Measurements from ENCODE around the gene KIFAP3. TPM values are rescaled to one million over a fixed set of nuclear protein-coding genes. Genes with fewer than 3 reads are reported as not detected.

Gene KIFAP3
- total RNA-seq, 2 experiments from 2014 or later, result 10.5 to 12.5 TPM

- POLR2A ChIA-PET, result no interaction called here
- Histone ChIP-seq H3K4me3 (ENCODE audit: low read depth, low read length, poor library complexity, severe bottlenecking) (no peak overlapping the region), H3K4me1 (ENCODE audit: insufficient read depth, low read length, poor library complexity, severe bottlenecking) (peaks cover 9% of the 10 kb centered on the region), H3K36me3 (ENCODE audit: insufficient read depth, low read length) (peaks cover 18% of the 10 kb centered on the region), H2AFZ (ENCODE audit: low read length) (no peak overlapping the region), H3K9me2 (ENCODE audit: insufficient read depth, low read length) (no peaks in the 10 kb centered on the region), H3K9me3 (ENCODE audit: low read length) (no peaks in the 10 kb centered on the region), H3K79me2 (ENCODE audit: insufficient read depth, low read depth, low read length) (no peaks in the 10 kb centered on the region), H3K4me2 (ENCODE audit: low read length) (no peak overlapping the region), H3K27ac (ENCODE audit: low read depth, low read length, poor library complexity, severe bottlenecking) (no peak overlapping the region), H4K20me1 (ENCODE audit: insufficient read depth, low read length) (no peaks in the 10 kb centered on the region)
- no TSS peak for BruUV-seq (replicated peaks)
- TF ChIP-seq EZH2phosphoT487 (IDR thresholded peaks at IDR 0.05; ENCODE audit: borderline replicate concordance, low read depth, low read length) (no peak), CTCF (conservative IDR thresholded peaks at IDR 0.05; ENCODE audit: low read length) (no peak)
- CTCF ChIA-PET (ENCODE audit: unreplicated experiment), result no interaction called here
- DNase-seq (ENCODE audit: low spot score), result no peak
- intact Hi-C loops (cut with micrococcal nuclease; ENCODE audit: unreplicated experiment), result no loop called here
Measured at GRCh38 chr1:169882039-169882511, 192.4 kb downstream of the KIFAP3 start.

DNA sequence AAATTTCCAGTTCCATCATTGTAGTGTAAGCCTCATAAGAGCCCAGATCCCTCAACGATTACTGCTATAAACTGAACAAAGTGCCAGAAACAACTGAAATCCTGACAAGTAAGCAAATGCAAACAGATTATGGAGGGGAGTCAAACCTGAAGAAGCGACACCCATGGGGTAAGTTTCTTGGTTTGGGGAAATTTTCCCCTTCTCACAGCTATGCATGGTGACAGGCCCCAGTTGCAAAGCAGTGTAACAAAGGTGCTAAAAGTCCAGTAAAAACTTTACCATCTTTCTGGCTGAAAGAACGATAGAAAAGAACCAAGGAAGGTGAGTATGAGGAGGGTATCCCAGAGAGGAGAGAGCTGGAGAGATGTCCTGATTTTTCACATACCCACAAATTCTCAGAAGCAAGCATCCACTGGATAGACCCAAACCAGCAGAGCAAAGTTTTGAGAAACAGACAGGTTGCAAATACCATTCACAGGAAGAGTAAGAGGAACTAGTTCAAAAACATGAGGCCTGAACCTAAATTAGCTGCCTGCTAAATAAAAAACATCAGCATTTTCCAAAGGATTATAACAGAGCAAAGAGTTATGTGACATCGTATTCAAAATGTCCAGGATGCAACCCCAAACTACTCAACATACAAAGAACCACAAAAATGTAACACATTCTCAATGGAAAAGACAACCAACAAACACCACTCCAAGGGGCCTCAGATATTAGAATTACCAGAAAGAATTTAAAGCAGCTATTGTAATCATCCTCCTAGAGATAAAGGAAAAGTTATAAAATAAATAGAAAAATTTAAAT is 195.3 kb downstream of the KIFAP3 start:
- no peak overlapping the region for H2AFZ ChIP-seq (ENCODE audit: low read length)
- H3K4me3 ChIP-seq (ENCODE audit: low read depth, low read length, poor library complexity, severe bottlenecking), result no peak overlapping the region
- no peaks in the 10 kb centered on the region for H3K9me3 ChIP-seq (ENCODE audit: low read length)
- intact Hi-C loops (cut with micrococcal nuclease; ENCODE audit: unreplicated experiment), result no loop called here
- H3K27ac ChIP-seq (ENCODE audit: low read depth, low read length, poor library complexity, severe bottlenecking), result no peak overlapping the region
- POLR2A ChIA-PET, result interaction anchor here (0.7 to 0.9 kb wide), 2 partner anchors 25 to 249 kb away, joined by 3 read pairs; no protein-coding TSS in a partner anchor
- H3K36me3 ChIP-seq (ENCODE audit: insufficient read depth, low read length), result peaks cover 31% of the 10 kb centered on the region
- H3K4me2 ChIP-seq (ENCODE audit: low read length), result peak overlapping the region; percentile 32; the same call in 1 of the 2 replicates
- no peaks in the 10 kb centered on the region for H3K9me2 ChIP-seq (ENCODE audit: insufficient read depth, low read length)
- DNase-seq (ENCODE audit: low spot score), result peak; percentile 9
- H4K20me1 ChIP-seq (ENCODE audit: insufficient read depth, low read length), result no peaks in the 10 kb centered on the region
- TF ChIP-seq EZH2phosphoT487 (IDR thresholded peaks at IDR 0.05; ENCODE audit: borderline replicate concordance, low read depth, low read length), result no peak
- no peak for TF ChIP-seq CTCF (conservative IDR thresholded peaks at IDR 0.05; ENCODE audit: low read length)
- no peaks in the 10 kb centered on the region for H3K79me2 ChIP-seq (ENCODE audit: insufficient read depth, low read depth, low read length)
- H3K4me1 ChIP-seq (ENCODE audit: insufficient read depth, low read length, poor library complexity, severe bottlenecking), result peaks cover 9% of the 10 kb centered on the region
- CTCF ChIA-PET (ENCODE audit: unreplicated experiment), result no interaction called here
- BruUV-seq (replicated peaks), result no TSS peak

- no TSS peak for BruUV-seq (replicated peaks)
Measured at GRCh38 chr1:169878498-169878897, 196.0 kb downstream of the KIFAP3 start.

More at GRCh38 chr1:169878498-169878897, 196.0 kb downstream of the KIFAP3 start:
- no peaks in the 10 kb centered on the region for H3K79me2 ChIP-seq (ENCODE audit: insufficient read depth, low read depth, low read length)
- no peak overlapping the region for H3K4me2 ChIP-seq (ENCODE audit: low read length)
- ChIA-PET POLR2A (interaction anchor here (0.7 to 0.9 kb wide), 2 partner anchors 25 to 248 kb away, joined by 3 read pairs; no protein-coding TSS in a partner anchor), CTCF (ENCODE audit: unreplicated experiment) (no interaction called here)
- no peak for DNase-seq (ENCODE audit: low spot score)
- no peaks in the 10 kb centered on the region for H3K9me3 ChIP-seq (ENCODE audit: low read length)
- intact Hi-C loops (cut with micrococcal nuclease; ENCODE audit: unreplicated experiment), result no loop called here
- TF ChIP-seq CTCF (conservative IDR thresholded peaks at IDR 0.05; ENCODE audit: low read length) (no peak), EZH2phosphoT487 (IDR thresholded peaks at IDR 0.05; ENCODE audit: borderline replicate concordance, low read depth, low read length) (no peak)
- H3K4me1 ChIP-seq (ENCODE audit: insufficient read depth, low read length, poor library complexity, severe bottlenecking), result peaks cover 14% of the 10 kb centered on the region
- no peaks in the 10 kb centered on the region for H3K9me2 ChIP-seq (ENCODE audit: insufficient read depth, low read length)
- no peak overlapping the region for H3K27ac ChIP-seq (ENCODE audit: low read depth, low read length, poor library complexity, severe bottlenecking)
- H4K20me1 ChIP-seq (ENCODE audit: insufficient read depth, low read length), result no peaks in the 10 kb centered on the region
- H3K4me3 ChIP-seq (ENCODE audit: low read depth, low read length, poor library complexity, severe bottlenecking), result no peak overlapping the region
- H2AFZ ChIP-seq (ENCODE audit: low read length), result no peak overlapping the region
- H3K36me3 ChIP-seq (ENCODE audit: insufficient read depth, low read length), result peaks cover 38% of the 10 kb centered on the region

All from OCI-LY7 (cell line).